HEK293 (cell line): Measurements from ENCODE around the gene C11orf71.
A peak's percentile ranks its signal among the peaks of the same experiment; 100 is the strongest.

ENCODE experiments used
- CTCF ChIA-PET: fragments of 350-600 bp; formaldehyde crosslinking; extraction: SDS; loops from one replicate; lab custom pipeline; 2021; ENCODE audit warnings: antibody characterized with exemption; lab: Yijun Ruan, JAX
- POLR2A ChIA-PET: fragments of 300-600 bp; formaldehyde crosslinking; extraction: SDS; loops from one replicate; lab custom pipeline; 2020; ENCODE audit warnings: antibody characterized with exemption, inconsistent platforms; lab: Yijun Ruan, JAX
- H3K27ac ChIP-seq: fragments of 200-500 bp; sonication (Bioruptor generic); 2 replicates; pipeline ENCODE4 v1.5.1; 2014; ENCODE audit warnings: low read depth, low read length, control low read depth, inconsistent platforms; ENCODE audit errors: extremely low read depth
- H3K36me3 ChIP-seq, 2 experiments: fragments of 200-500 bp in 1 of 2; sonication (Bioruptor generic) in 1 of 2; 1 replicate in 1 of 2; 2 replicates in 1 of 2; pipeline ENCODE4 v1.5.1; 2014 to 2017; ENCODE audit warnings: inconsistent platforms in 2 of 2, low read length in 2 of 2; ENCODE audit not compliant: control insufficient read depth in 2 of 2, insufficient read depth in 1 of 2
- H3K4me1 ChIP-seq: fragments of 200-500 bp; sonication (Bioruptor generic); 2 replicates; pipeline ENCODE4 v1.5.1; 2014; ENCODE audit warnings: mild to moderate bottlenecking, low read length, inconsistent platforms; ENCODE audit not compliant: control insufficient read depth, insufficient read depth
- H3K4me3 ChIP-seq: 2 replicates; pipeline ENCODE4 v1.5.1; 2011; ENCODE audit warnings: low read depth, mild to moderate bottlenecking, control low read depth, low read length, moderate library complexity
- H3K9me3 ChIP-seq: fragments of 200-500 bp; sonication (Bioruptor generic); 2 replicates; pipeline ENCODE4 v1.5.1; 2014; ENCODE audit warnings: low read depth, low read length, inconsistent platforms; ENCODE audit not compliant: control insufficient read depth, insufficient read depth
- FEZF1 ChIP-seq: fragments of 450-650 bp; formaldehyde crosslinking; IDR thresholded peaks from 2 replicates; pipeline ENCODE4 v1.5.1; 2016; ENCODE audit warnings: missing biosample characterization, missing genetic modification characterization
- OVOL3 ChIP-seq: fragments of 450-650 bp; formaldehyde crosslinking; IDR thresholded peaks from 2 replicates; pipeline ENCODE4 v1.5.1; 2016; ENCODE audit warnings: missing biosample characterization, missing genetic modification characterization
- TRIM28 ChIP-seq: IDR thresholded peaks from 2 replicates; pipeline ENCODE4 v1.6.1; 2011; ENCODE audit warnings: low read length, control low read depth, borderline replicate concordance
- ZFP69B ChIP-seq: fragments of 450-650 bp; formaldehyde crosslinking; IDR thresholded peaks from 2 replicates; pipeline ENCODE4 v1.5.1; 2016; ENCODE audit warnings: missing biosample characterization, missing genetic modification characterization
- ZNF132 ChIP-seq: fragments of 450-650 bp; formaldehyde crosslinking; IDR thresholded peaks from 2 replicates; pipeline ENCODE4 v1.5.1; 2017; ENCODE audit warnings: missing biosample characterization, missing genetic modification characterization, borderline replicate concordance
- ZNF169 ChIP-seq: fragments of 450-650 bp; formaldehyde crosslinking; IDR thresholded peaks from 2 replicates; pipeline ENCODE4 v1.5.1; 2016; ENCODE audit warnings: missing biosample characterization, missing genetic modification characterization
- ZNF202 ChIP-seq: fragments of 450-650 bp; formaldehyde crosslinking; IDR thresholded peaks from 2 replicates; pipeline ENCODE4 v1.5.1; 2016; ENCODE audit warnings: missing biosample characterization, missing genetic modification characterization, borderline replicate concordance
- ZNF221 ChIP-seq: fragments of 450-650 bp; formaldehyde crosslinking; IDR thresholded peaks from 2 replicates; pipeline ENCODE4 v1.5.1; 2017; ENCODE audit warnings: missing biosample characterization, missing genetic modification characterization, borderline replicate concordance
- ZNF248 ChIP-seq: fragments of 450-650 bp; formaldehyde crosslinking; IDR thresholded peaks from 2 replicates; pipeline ENCODE4 v1.5.1; 2017; ENCODE audit warnings: missing biosample characterization, missing genetic modification characterization
- ZNF366 ChIP-seq: fragments of 450-650 bp; formaldehyde crosslinking; conservative IDR thresholded peaks from 2 replicates; pipeline ENCODE4 v1.5.1; 2016; ENCODE audit warnings: missing biosample characterization, missing genetic modification characterization
- ZNF391 ChIP-seq: fragments of 450-650 bp; formaldehyde crosslinking; IDR thresholded peaks from 2 replicates; pipeline ENCODE4 v1.5.1; 2016; ENCODE audit warnings: low read depth, missing biosample characterization, missing genetic modification characterization, borderline replicate concordance
- ZNF394 ChIP-seq: fragments of 450-650 bp; formaldehyde crosslinking; IDR thresholded peaks from 2 replicates; pipeline ENCODE4 v1.5.1; 2016; ENCODE audit warnings: missing biosample characterization, missing genetic modification characterization, mild to moderate bottlenecking, moderate library complexity, borderline replicate concordance
- ZNF530 ChIP-seq: fragments of 450-650 bp; formaldehyde crosslinking; IDR thresholded peaks from 2 replicates; pipeline ENCODE4 v1.5.1; 2016; ENCODE audit warnings: low read depth, missing biosample characterization, missing genetic modification characterization
- ZNF777 ChIP-seq: fragments of 450-650 bp; formaldehyde crosslinking; IDR thresholded peaks from 2 replicates; pipeline ENCODE4 v1.5.1; 2017; ENCODE audit warnings: missing biosample characterization, missing genetic modification characterization, borderline replicate concordance
- ZNF843 ChIP-seq: fragments of 450-650 bp; formaldehyde crosslinking; IDR thresholded peaks from 2 replicates; pipeline ENCODE4 v1.5.1; 2016; ENCODE audit warnings: missing biosample characterization, missing genetic modification characterization
- TF ChIP-seq, protein P1 (sequence below): fragments of 450-650 bp; formaldehyde crosslinking; IDR thresholded peaks from 2 replicates; pipeline ENCODE4 v1.5.1; 2017; ENCODE audit warnings: missing biosample characterization, missing genetic modification characterization
- TF ChIP-seq, protein P2 (sequence below): fragments of 450-650 bp; formaldehyde crosslinking; IDR thresholded peaks from 2 replicates; pipeline ENCODE4 v1.5.1; 2017; ENCODE audit warnings: missing biosample characterization, missing genetic modification characterization
- TF ChIP-seq, protein P3 (sequence below): fragments of 450-650 bp; formaldehyde crosslinking; IDR thresholded peaks from 2 replicates; pipeline ENCODE4 v1.5.1; 2017; ENCODE audit warnings: missing biosample characterization, missing genetic modification characterization

C11orf71 gene

DNA sequence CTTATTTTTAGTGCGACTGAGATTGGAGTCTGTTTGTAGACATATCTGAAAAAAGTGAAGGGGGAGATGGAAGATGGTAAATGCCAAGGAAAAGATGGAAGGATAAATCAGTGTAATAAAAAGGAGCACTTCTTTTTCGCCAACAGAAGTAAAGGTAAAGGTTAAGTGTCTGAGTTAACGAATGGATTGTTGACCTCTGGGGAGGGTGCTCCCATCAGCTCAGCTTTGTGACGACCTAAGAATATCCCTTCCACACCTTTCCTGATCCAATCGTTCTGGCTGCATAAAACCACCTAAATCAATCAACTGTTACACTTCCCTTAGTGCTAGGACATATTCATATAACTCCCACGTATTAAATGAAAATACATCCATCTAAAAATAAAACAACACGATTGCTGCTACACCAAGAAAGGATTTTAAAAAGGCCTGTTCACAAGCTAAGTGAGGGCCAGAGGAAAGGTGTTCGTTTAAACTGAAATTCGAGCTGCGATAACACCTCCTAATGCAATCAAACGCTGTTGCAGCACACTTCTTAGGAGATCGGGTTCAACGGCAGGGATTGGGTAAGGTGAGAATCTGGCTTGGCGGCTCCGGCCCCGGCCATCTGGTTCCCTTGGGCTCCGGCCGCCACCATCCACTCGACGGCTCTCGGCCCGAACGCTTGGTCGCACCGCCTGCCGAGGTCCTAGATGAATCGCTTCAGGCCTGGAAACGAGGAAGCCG lies 658 bp downstream of the C11orf71 start (continued):
- TF ChIP-seq ZNF391 (tag by site-specific recombination) (no peak), ZNF221 (tag by site-specific recombination) (no peak), ZNF366 (tag by site-specific recombination) (0 out of 2 replicates have a peak, but pooled peaks have one; percentile 11), TRIM28 (no peak; the same call in 1 of the 2 replicates), OVOL3 (tag by site-specific recombination) (no peak), ZNF169 (tag by site-specific recombination) (no peak), ZFP69B (tag by site-specific recombination) (0 out of 2 replicates have a peak, but pooled peaks have one; percentile 35), ZNF394 (tag by site-specific recombination) (no peak), ZNF530 (tag by site-specific recombination) (no peak), ZNF132 (tag by site-specific recombination) (no peak), ZNF777 (tag by site-specific recombination) (peak; percentile 77; the same call in 1 of the 2 replicates)

DNA sequence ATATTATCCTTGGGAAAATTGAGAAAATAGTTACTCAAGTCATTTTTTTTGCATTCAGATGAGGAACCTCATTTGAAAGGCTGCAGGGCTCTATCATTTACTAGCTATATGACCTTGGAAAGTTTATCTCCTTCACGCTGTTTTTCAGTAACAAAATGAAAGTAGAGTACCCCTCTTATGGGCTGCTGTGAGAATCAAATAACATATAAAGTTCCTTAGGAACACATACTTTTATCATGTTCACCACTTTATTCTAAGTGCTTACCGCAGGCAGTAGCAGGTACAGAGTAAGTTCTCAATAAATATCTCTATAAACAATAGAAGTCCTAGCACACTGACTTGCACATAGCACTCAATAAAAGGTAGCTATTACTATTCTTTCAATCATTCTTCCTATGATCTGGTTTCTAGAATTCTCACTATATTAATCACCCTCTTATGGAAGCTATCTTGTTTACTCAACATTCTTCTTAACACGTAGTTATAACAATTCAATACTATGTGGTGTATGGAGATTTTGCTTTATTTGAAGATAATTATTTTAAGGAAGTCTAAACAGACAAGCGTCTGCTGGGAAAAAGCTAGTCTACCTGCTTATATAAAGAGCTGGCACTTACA lies 1.9 kb downstream of the C11orf71 start:
- Histone ChIP-seq H3K4me1 (no peaks in the 10 kb centered on the region; the same call in 1 of the 2 replicates), H3K27ac (no peak overlapping the region), H3K4me3 (no peak overlapping the region), H3K9me3 (no peaks in the 10 kb centered on the region)
- CTCF ChIA-PET = interaction anchor here (0.6 to 0.7 kb wide), 4 partner anchors 14 to 171 kb away, joined by 3 to 4 read pairs (median 4); no protein-coding TSS in a partner anchor
- peak; percentile 36; the same call in 1 of the 2 replicates for TF ChIP-seq FEZF1 (tag by site-specific recombination)
- TF ChIP-seq, protein P1, sequence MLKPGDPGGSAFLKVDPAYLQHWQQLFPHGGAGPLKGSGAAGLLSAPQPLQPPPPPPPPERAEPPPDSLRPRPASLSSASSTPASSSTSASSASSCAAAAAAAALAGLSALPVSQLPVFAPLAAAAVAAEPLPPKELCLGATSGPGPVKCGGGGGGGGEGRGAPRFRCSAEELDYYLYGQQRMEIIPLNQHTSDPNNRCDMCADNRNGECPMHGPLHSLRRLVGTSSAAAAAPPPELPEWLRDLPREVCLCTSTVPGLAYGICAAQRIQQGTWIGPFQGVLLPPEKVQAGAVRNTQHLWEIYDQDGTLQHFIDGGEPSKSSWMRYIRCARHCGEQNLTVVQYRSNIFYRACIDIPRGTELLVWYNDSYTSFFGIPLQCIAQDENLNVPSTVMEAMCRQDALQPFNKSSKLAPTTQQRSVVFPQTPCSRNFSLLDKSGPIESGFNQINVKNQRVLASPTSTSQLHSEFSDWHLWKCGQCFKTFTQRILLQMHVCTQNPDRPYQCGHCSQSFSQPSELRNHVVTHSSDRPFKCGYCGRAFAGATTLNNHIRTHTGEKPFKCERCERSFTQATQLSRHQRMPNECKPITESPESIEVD (tag by site-specific recombination) = peak; percentile 56; the same call in 1 of the 2 replicates
- TF ChIP-seq ZNF843 (tag by site-specific recombination) = peak; percentile 73; the same call in 1 of the 2 replicates
- TF ChIP-seq ZNF248 = no peak
- TF ChIP-seq ZNF202 (tag by site-specific recombination) = no peak
- TF ChIP-seq, protein P2, sequence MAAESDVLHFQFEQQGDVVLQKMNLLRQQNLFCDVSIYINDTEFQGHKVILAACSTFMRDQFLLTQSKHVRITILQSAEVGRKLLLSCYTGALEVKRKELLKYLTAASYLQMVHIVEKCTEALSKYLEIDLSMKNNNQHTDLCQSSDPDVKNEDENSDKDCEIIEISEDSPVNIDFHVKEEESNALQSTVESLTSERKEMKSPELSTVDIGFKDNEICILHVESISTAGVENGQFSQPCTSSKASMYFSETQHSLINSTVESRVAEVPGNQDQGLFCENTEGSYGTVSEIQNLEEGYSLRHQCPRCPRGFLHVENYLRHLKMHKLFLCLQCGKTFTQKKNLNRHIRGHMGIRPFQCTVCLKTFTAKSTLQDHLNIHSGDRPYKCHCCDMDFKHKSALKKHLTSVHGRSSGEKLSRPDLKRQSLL (tag by site-specific recombination) = peak; percentile 50; the same call in 1 of the 2 replicates
- TF ChIP-seq, protein P3, sequence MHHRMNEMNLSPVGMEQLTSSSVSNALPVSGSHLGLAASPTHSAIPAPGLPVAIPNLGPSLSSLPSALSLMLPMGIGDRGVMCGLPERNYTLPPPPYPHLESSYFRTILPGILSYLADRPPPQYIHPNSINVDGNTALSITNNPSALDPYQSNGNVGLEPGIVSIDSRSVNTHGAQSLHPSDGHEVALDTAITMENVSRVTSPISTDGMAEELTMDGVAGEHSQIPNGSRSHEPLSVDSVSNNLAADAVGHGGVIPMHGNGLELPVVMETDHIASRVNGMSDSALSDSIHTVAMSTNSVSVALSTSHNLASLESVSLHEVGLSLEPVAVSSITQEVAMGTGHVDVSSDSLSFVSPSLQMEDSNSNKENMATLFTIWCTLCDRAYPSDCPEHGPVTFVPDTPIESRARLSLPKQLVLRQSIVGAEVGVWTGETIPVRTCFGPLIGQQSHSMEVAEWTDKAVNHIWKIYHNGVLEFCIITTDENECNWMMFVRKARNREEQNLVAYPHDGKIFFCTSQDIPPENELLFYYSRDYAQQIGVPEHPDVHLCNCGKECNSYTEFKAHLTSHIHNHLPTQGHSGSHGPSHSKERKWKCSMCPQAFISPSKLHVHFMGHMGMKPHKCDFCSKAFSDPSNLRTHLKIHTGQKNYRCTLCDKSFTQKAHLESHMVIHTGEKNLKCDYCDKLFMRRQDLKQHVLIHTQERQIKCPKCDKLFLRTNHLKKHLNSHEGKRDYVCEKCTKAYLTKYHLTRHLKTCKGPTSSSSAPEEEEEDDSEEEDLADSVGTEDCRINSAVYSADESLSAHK (tag by site-specific recombination) = 0 out of 2 replicates have a peak, but pooled peaks have one; percentile 25
- TF ChIP-seq, all 188 proteins: peak for 5
- H3K36me3 ChIP-seq = peaks cover 0 to 7% of the 10 kb centered on the region in 2 experiments; a peak in 1 of 3 replicates
- POLR2A ChIA-PET = interaction anchor here (1.0 to 1.1 kb wide), 2 partner anchors 18 to 41 kb away, joined by 4 to 5 read pairs; partner anchors contain the start of gene REXO2
